HCT116 (cell line): ENCODE data around the gene DHRS7B. TPM values are rescaled to one million over a fixed set of nuclear protein-coding genes. Genes with fewer than 3 reads are reported as not detected.

Source experiments
- ATAC-seq: fragments of 200-7000 bp; cut with Tn5 transposase; 2 replicates; pipeline ENCODE4 v1.9.1; 2020; ENCODE audit warnings: mild to moderate bottlenecking, moderate library complexity
- BruUV-seq: library from RNA; stranded (reverse); fragments of 400-500 nt; replicated peaks from 2 replicates; lab custom pipeline; 2021; lab: Mats Ljungman, UMichigan
- CTCF ChIA-PET: fragments of 300-600 bp; sonication (Branson Sonifier 250); formaldehyde crosslinking; loops from one replicate; lab custom pipeline; 2021; ENCODE audit warnings: antibody characterized with exemption; lab: Charles Lee
- POLR2A ChIA-PET: fragments of 300-600, 350-600 bp; sonication (Branson Sonifier 250); formaldehyde crosslinking; loops from one replicate; lab custom pipeline; 2021; ENCODE audit warnings: antibody characterized with exemption; lab: Charles Lee
- RAD21 ChIA-PET, 2 experiments: fragments of 300-600 bp; sonication (Branson Sonifier 250); formaldehyde crosslinking; loops; one replicate each; lab custom pipeline; 2023; ENCODE audit warnings: low total read pairs in 2 of 2; ENCODE audit not compliant: uncharacterized antibody in 2 of 2, unreplicated experiment in 2 of 2, low non-redundant PET in 1 of 2; lab: Charles Lee
- DNase-seq: peaks from one replicate; pipeline ENCODE4 v3.0.0-alpha.2; 2010; ENCODE audit warnings: low read depth, low spot score
- H2AFZ ChIP-seq: fragments of 200-600 bp; shearing (Covaris generic), sonication (generic); 2 replicates; pipeline ENCODE4 v1.6.1; 2017; ENCODE audit warnings: low read depth, mixed run types, mixed read lengths, antibody characterized with exemption, low read length; ENCODE audit not compliant: poor library complexity, severe bottlenecking
- H3K27ac ChIP-seq: 2 replicates; pipeline ENCODE4 v1.5.1; 2012; ENCODE audit warnings: low read depth, low read length
- H3K27me3 ChIP-seq: fragments of 200-600 bp; sonication (generic); 2 replicates; pipeline ENCODE4 v1.6.1; 2016; ENCODE audit warnings: mixed run types, low read length, mixed read lengths; ENCODE audit not compliant: insufficient read depth
- H3K36me3 ChIP-seq, 2 experiments: fragments of 200-500 bp in 1 of 2; fragments of 200-600 bp in 1 of 2; sonication (Bioruptor generic) in 1 of 2; sonication (generic) in 1 of 2; 2 replicates each; pipeline versions ENCODE4 v1.5.1 to v1.6.1; 2014 to 2016; ENCODE audit warnings: low read length in 2 of 2, inconsistent platforms in 1 of 2, mixed read lengths in 1 of 2, mixed run types in 1 of 2; ENCODE audit not compliant: insufficient read depth in 2 of 2, control insufficient read depth in 1 of 2
- H3K4me1 ChIP-seq, 2 experiments: fragments of 200-600 bp in 1 of 2; sonication (generic) in 1 of 2; 2 replicates each; pipeline versions ENCODE4 v1.5.1 to v1.6.1; 2012 to 2017; ENCODE audit warnings: low read length in 2 of 2, inconsistent platforms in 1 of 2, mild to moderate bottlenecking in 1 of 2, mixed read lengths in 1 of 2, mixed run types in 1 of 2, moderate library complexity in 1 of 2; ENCODE audit not compliant: insufficient read depth in 2 of 2, control insufficient read depth in 1 of 2
- H3K4me2 ChIP-seq: fragments of 200-600 bp; sonication (generic); 2 replicates; pipeline ENCODE4 v1.6.1; 2017; ENCODE audit warnings: mixed run types, low read length, mixed read lengths
- H3K4me3 ChIP-seq, 2 experiments: fragments of 200-600 bp in 1 of 2; sonication (generic) in 1 of 2; replicated peaks in 1 of 2; 2 replicates each; pipeline ENCODE4 v1.5.1; 2011 to 2016; ENCODE audit warnings: low read length in 2 of 2, control low read depth in 1 of 2, low read depth in 1 of 2, mild to moderate bottlenecking in 1 of 2, mixed read lengths in 1 of 2, mixed run types in 1 of 2
- H3K79me2 ChIP-seq: fragments of 200-600 bp; sonication (generic); 2 replicates; pipeline ENCODE4 v1.6.1; 2017; ENCODE audit warnings: mild to moderate bottlenecking, mixed run types, low read length, moderate library complexity, mixed read lengths; ENCODE audit not compliant: insufficient read depth
- H3K9ac ChIP-seq: fragments of 200-600 bp; sonication (generic); 2 replicates; pipeline ENCODE4 v1.6.1; 2016; ENCODE audit warnings: low read length, mixed read lengths
- H3K9me2 ChIP-seq: fragments of 200-600 bp; sonication (generic), shearing (Covaris generic); 2 replicates; pipeline ENCODE4 v1.6.1; 2017; ENCODE audit warnings: mixed run types, mild to moderate bottlenecking, moderate library complexity; ENCODE audit not compliant: insufficient read depth
- H3K9me3 ChIP-seq, 2 experiments: fragments of 200-500 bp in 1 of 2; fragments of 200-600 bp in 1 of 2; sonication (Bioruptor generic) in 1 of 2; sonication (generic) in 1 of 2; 2 replicates each; pipeline ENCODE4 v1.6.1; 2014 to 2017; ENCODE audit warnings: low read length in 2 of 2, mixed read lengths in 2 of 2, inconsistent platforms in 1 of 2, low read depth in 1 of 2, mild to moderate bottlenecking in 1 of 2, mixed run types in 1 of 2, moderate library complexity in 1 of 2; ENCODE audit not compliant: control insufficient read depth in 1 of 2, insufficient read depth in 1 of 2
- H4K20me1 ChIP-seq: fragments of 200-600 bp; sonication (generic), shearing (Covaris generic); 2 replicates; pipeline ENCODE4 v1.6.1; 2017; ENCODE audit warnings: mixed run types, mild to moderate bottlenecking, moderate library complexity; ENCODE audit not compliant: insufficient read depth
- CEBPB ChIP-seq: IDR thresholded peaks from 2 replicates; pipeline ENCODE4 v1.6.1; 2012; ENCODE audit warnings: low read depth
- EGR1 ChIP-seq: IDR thresholded peaks from 2 replicates; pipeline ENCODE4 v1.6.1; 2012; ENCODE audit warnings: low read depth
- ELF1 ChIP-seq: IDR thresholded peaks from 2 replicates; pipeline ENCODE4 v1.6.1; 2012; ENCODE audit warnings: low read depth, borderline replicate concordance
- EZH2 ChIP-seq: fragments of 200-600 bp; sonication (generic); IDR thresholded peaks from 2 replicates; pipeline ENCODE4 v1.6.1; 2017; ENCODE audit warnings: antibody characterized with exemption, mixed run types
- EZH2phosphoT487 ChIP-seq: fragments of 200-600 bp; IDR thresholded peaks from 2 replicates; pipeline ENCODE4 v1.6.1; 2018; ENCODE audit warnings: antibody characterized with exemption, borderline replicate concordance
- FOSL1 ChIP-seq: IDR thresholded peaks from 2 replicates; pipeline ENCODE4 v1.6.1; 2012; ENCODE audit warnings: low read depth
- JUND ChIP-seq: IDR thresholded peaks from 2 replicates; pipeline ENCODE4 v1.6.1; 2012
- RAD21 ChIP-seq: IDR thresholded peaks from 2 replicates; pipeline ENCODE4 v1.6.1; 2012; ENCODE audit warnings: low read depth, mild to moderate bottlenecking
- SRF ChIP-seq: IDR thresholded peaks from 2 replicates; pipeline ENCODE4 v1.6.1; 2012; ENCODE audit warnings: low read depth
- TCF7L2 ChIP-seq: IDR thresholded peaks from 2 replicates; pipeline ENCODE4 v1.7.0; 2011; ENCODE audit warnings: borderline replicate concordance, inconsistent platforms; ENCODE audit not compliant: insufficient read depth, insufficient read length; ENCODE audit errors: extremely low read depth
- YY1 ChIP-seq: IDR thresholded peaks from 2 replicates; pipeline ENCODE4 v1.6.1; 2011; ENCODE audit warnings: low read length, low read depth, moderate library complexity, mild to moderate bottlenecking; ENCODE audit not compliant: insufficient replicate concordance; ENCODE audit errors: extremely low read depth
- ZFX ChIP-seq: fragments of 450-650 bp; IDR thresholded peaks from 2 replicates; pipeline ENCODE4 v1.6.1; 2017
- ZNF274 ChIP-seq: fragments of 200-500 bp; sonication (Bioruptor generic); IDR thresholded peaks from 2 replicates; pipeline ENCODE4 v1.6.1; 2014; ENCODE audit warnings: mild to moderate bottlenecking, low read depth, low read length, inconsistent platforms
- intact Hi-C: fragments of 100-400 bp; cut with micrococcal nuclease; formaldehyde crosslinking; loops from 2 replicates; pipeline ENCODE4 v1.10.0; 2022
- total RNA-seq: library from RNA; stranded (reverse); gene quantifications from one replicate; pipeline ENCODE4 v1.2.1, GENCODE V29; 2021; ENCODE audit not compliant: unreplicated experiment
- TF ChIP-seq, protein P1 (sequence below): IDR thresholded peaks from 2 replicates; pipeline ENCODE4 v1.6.1; 2012
- TF ChIP-seq, protein P2 (sequence below): IDR thresholded peaks from 2 replicates; pipeline ENCODE4 v1.6.1; 2012

DHRS7B gene
- total RNA-seq, 1 experiment from 2014 or later: 19.6 TPM

DNA sequence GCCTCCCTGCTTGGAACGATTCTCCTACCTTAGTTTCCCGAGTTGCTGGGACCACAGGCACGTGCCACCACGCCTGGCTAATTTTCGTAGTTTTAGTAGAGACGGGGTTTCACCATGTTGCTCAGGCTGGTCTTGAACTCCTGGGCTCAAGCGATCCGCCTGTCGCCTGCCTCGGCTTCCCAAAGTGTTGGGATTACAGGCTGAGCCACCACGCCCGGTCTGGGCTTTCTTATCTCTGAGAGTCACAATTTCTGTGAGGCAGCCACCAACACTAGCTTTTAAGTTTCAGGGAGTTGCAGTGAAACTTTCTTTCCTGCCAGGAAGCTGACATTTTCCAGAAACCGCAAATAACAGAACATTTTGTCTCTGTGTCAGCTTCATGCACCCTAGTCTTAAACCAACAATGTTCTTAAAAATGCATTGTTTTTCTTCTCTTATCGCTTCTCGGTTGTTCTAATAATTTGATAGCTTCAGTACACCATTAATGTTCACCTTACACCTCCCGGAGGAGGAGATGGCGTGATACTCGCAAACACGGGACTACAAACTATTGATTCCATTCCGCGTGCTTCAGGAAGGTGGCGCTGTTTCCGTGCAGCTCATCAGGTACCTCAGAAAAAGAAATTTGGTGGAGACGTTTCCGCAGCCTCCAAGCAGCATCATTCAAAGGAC is 7.4 kb upstream of the DHRS7B start (continued):
- TF ChIP-seq YY1: peak; percentile 59
- TF ChIP-seq, all 23 proteins: peak for 3

DNA sequence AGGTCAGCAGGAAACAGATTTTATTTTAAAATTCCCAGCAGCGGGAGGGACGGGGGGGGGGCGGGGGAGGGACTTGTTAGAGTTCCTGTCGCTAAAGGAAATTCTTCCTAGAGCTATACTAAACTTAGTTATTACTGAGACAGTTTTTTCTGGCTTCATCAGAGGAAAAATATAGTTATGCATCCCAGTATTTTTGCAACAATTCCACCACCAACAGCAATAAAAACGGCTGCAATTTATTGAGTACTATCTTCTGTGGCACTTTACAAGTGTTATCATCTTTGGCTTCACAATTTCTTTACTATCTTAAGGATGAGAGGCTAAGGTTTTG is 6.9 kb upstream of the DHRS7B start:
- peaks cover 6 to 10% of the 10 kb centered on the region in 2 experiments; a peak in 3 of 4 replicates for H3K4me1 ChIP-seq
- H3K4me3 ChIP-seq: no peak overlapping the region
- no peaks in the 10 kb centered on the region for H3K9me2 ChIP-seq
- ChIA-PET RAD21 (interaction anchor here in 1 of 2 experiments (0.6 kb wide), 1 partner anchor 245 kb away, joined by 3 read pairs; no protein-coding TSS in a partner anchor), CTCF (interaction anchor here (0.6 to 2.3 kb wide), 17 partner anchors 9 to 541 kb away, joined by 3 to 16 read pairs (median 5); partner anchors contain the start of gene USP22), POLR2A (no interaction called here)
- H2AFZ ChIP-seq: peak overlapping the region; percentile 81
- no peaks in the 10 kb centered on the region for H3K79me2 ChIP-seq
- H3K9ac ChIP-seq: no peak overlapping the region
- H3K4me2 ChIP-seq: peak overlapping the region; percentile 58
- H3K9me3 ChIP-seq: no peaks in the 10 kb centered on the region
- no peak for TF ChIP-seq ZNF274
- TF ChIP-seq RAD21: no peak
- TF ChIP-seq ZFX: no peak
- TF ChIP-seq CEBPB: no peak
- TF ChIP-seq TCF7L2: no peak
- no peak for TF ChIP-seq EZH2
- TF ChIP-seq FOSL1: no peak
- no peak for TF ChIP-seq YY1
- TF ChIP-seq EGR1: no peak
- no peak for TF ChIP-seq SRF
- TF ChIP-seq EZH2phosphoT487: no peak
- no peak for TF ChIP-seq ELF1
- TF ChIP-seq JUND: no peak
- TF ChIP-seq, protein P1, sequence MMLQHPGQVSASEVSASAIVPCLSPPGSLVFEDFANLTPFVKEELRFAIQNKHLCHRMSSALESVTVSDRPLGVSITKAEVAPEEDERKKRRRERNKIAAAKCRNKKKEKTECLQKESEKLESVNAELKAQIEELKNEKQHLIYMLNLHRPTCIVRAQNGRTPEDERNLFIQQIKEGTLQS: no peak
- TF ChIP-seq, protein P2, sequence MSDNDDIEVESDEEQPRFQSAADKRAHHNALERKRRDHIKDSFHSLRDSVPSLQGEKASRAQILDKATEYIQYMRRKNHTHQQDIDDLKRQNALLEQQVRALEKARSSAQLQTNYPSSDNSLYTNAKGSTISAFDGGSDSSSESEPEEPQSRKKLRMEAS: no peak
- ATAC-seq: no peak
- DNase-seq: no peak
- intact Hi-C loops: loop anchor here (5.0 kb wide), 1 partner anchor 78 kb away; the partner anchor contains the start of gene USP22
- no peak overlapping the region for H3K27ac ChIP-seq
- H4K20me1 ChIP-seq: no peaks in the 10 kb centered on the region
- BruUV-seq: no TSS peak
- no peaks in the 10 kb centered on the region for H3K27me3 ChIP-seq
- H3K36me3 ChIP-seq: no peaks in the 10 kb centered on the region
